PC-3 (cell line): ENCODE data around the gene CFL1. TPM values are rescaled to one million over a fixed set of nuclear protein-coding genes. Genes with fewer than 3 reads are reported as not detected.

Source experiments
- ATAC-seq: fragments of 200-7000 bp; cut with Tn5 transposase; 2 replicates; pipeline ENCODE4 v1.9.1; 2020; ENCODE audit warnings: mild to moderate bottlenecking, moderate library complexity
- BruUV-seq: library from RNA; stranded (reverse); fragments of 400-500 nt; replicated peaks from 2 replicates; lab custom pipeline; 2021; lab: Mats Ljungman, UMichigan
- CTCF ChIA-PET: fragments of 300-600 bp; sonication (Branson Sonifier 250); formaldehyde crosslinking; loops from one replicate; lab custom pipeline; 2022; ENCODE audit warnings: antibody characterized with exemption; lab: Charles Lee
- POLR2A ChIA-PET: fragments of 300-600 bp; sonication (Branson Sonifier 250); formaldehyde crosslinking; loops from one replicate; lab custom pipeline; 2022; ENCODE audit warnings: antibody characterized with exemption; ENCODE audit not compliant: unreplicated experiment; lab: Charles Lee
- DNase-seq: peaks from one replicate; pipeline ENCODE4 v3.0.0-alpha.2; 2015
- H2AFZ ChIP-seq: fragments of 300-600 bp; sonication (generic); 2 replicates; pipeline ENCODE4 v1.6.0; 2016; ENCODE audit warnings: antibody characterized with exemption, low read length
- H3F3A ChIP-seq: fragments of 300-600 bp; sonication (generic); one replicate; pipeline ENCODE4 v1.6.0; 2017; ENCODE audit warnings: antibody characterized with exemption, low read length, control low read depth, mild to moderate bottlenecking; ENCODE audit not compliant: unreplicated experiment
- H3K27ac ChIP-seq: fragments of 300-600 bp; sonication (generic); 2 replicates; pipeline ENCODE4 v1.5.1; 2016; ENCODE audit warnings: mild to moderate bottlenecking, low read length
- H3K27me3 ChIP-seq: fragments of 300-600 bp; sonication (generic); 2 replicates; pipeline ENCODE4 v1.6.1; 2016; ENCODE audit warnings: low read length, mixed read lengths
- H3K36me3 ChIP-seq: fragments of 300-600 bp; sonication (generic); 2 replicates; pipeline ENCODE4 v1.6.1; 2016; ENCODE audit warnings: low read depth, mixed run types, low read length, mixed read lengths
- H3K4me1 ChIP-seq: fragments of 300-600 bp; sonication (generic); 2 replicates; pipeline ENCODE4 v1.5.1; 2016; ENCODE audit warnings: low read length; ENCODE audit not compliant: insufficient read depth
- H3K4me2 ChIP-seq: fragments of 300-600 bp; sonication (generic); 2 replicates; pipeline ENCODE4 v1.6.0; 2016; ENCODE audit warnings: low read length
- H3K4me3 ChIP-seq: fragments of 300-600 bp; sonication (generic); 2 replicates; pipeline ENCODE4 v1.5.1; 2016; ENCODE audit warnings: mild to moderate bottlenecking, low read length, mixed read lengths
- H3K79me2 ChIP-seq: fragments of 300-600 bp; sonication (generic); 2 replicates; pipeline ENCODE4 v1.6.1; 2017; ENCODE audit warnings: low read length, mixed read lengths
- H3K9ac ChIP-seq: fragments of 300-600 bp; sonication (generic); 2 replicates; pipeline ENCODE4 v1.6.0; 2016; ENCODE audit warnings: mild to moderate bottlenecking, low read length
- H3K9me2 ChIP-seq: fragments of 300-600 bp; sonication (generic); replicated peaks from 2 replicates; pipeline ENCODE4 v1.6.1; 2016; ENCODE audit warnings: mixed run types, low read length, mixed read lengths
- H3K9me3 ChIP-seq: fragments of 300-600 bp; sonication (generic); 2 replicates; pipeline ENCODE4 v1.6.1; 2016; ENCODE audit warnings: low read length, mixed read lengths
- H4K20me1 ChIP-seq: fragments of 300-600 bp; sonication (generic); 2 replicates; pipeline ENCODE4 v1.6.1; 2016; ENCODE audit warnings: low read length, mixed read lengths
- CTCF ChIP-seq: fragments of 300-600 bp; sonication (generic); conservative IDR thresholded peaks from 2 replicates; pipeline ENCODE4 v1.5.1; 2017; ENCODE audit warnings: antibody characterized with exemption, low read depth, mild to moderate bottlenecking, low read length
- EZH2 ChIP-seq: fragments of 300-600 bp; sonication (generic); IDR thresholded peaks from one replicate; pipeline ENCODE4 v1.6.1; 2017; ENCODE audit warnings: antibody characterized with exemption, mild to moderate bottlenecking, low read length; ENCODE audit not compliant: unreplicated experiment
- EZH2phosphoT487 ChIP-seq: fragments of 300-600 bp; sonication (generic); IDR thresholded peaks from 2 replicates; pipeline ENCODE4 v1.6.1; 2018; ENCODE audit warnings: mild to moderate bottlenecking, antibody characterized with exemption, low read length, borderline replicate concordance
- intact Hi-C: fragments of 100-400 bp; cut with micrococcal nuclease; formaldehyde crosslinking; loops from 2 replicates; pipeline ENCODE4 v1.9.0; 2023
- total RNA-seq: library from RNA; depleted of rRNA; stranded (reverse); fragments of >200 nt; gene quantifications from 2 replicates; pipeline ENCODE4 v1.2.3, GENCODE V29; 2014

CFL1 gene
- total RNA-seq, 1 experiment from 2014 or later = 2,710 TPM

GRCh38 chr11:65866509-65867283 lies 8.7 kb upstream of the CFL1 start:
- Histone ChIP-seq H3K4me3 (no peak overlapping the region), H2AFZ (no peak overlapping the region), H3K27me3 (no peaks in the 10 kb centered on the region), H3K9ac (no peak overlapping the region), H3K4me1 (peaks cover 5% of the 10 kb centered on the region; the same call in 1 of the 2 replicates), H3K27ac (no peak overlapping the region), H3K9me3 (no peaks in the 10 kb centered on the region), H3K4me2 (no peak overlapping the region), H3K9me2 (no peaks in the 10 kb centered on the region), H3K79me2 (peaks cover 14% of the 10 kb centered on the region), H3F3A (no peaks in the 10 kb centered on the region), H3K36me3 (peaks cover 20% of the 10 kb centered on the region; the same call in 1 of the 2 replicates), H4K20me1 (no peaks in the 10 kb centered on the region)
- TF ChIP-seq EZH2phosphoT487 (no peak), EZH2 (no peak), CTCF (no peak)
- no TSS peak for BruUV-seq
- intact Hi-C loops = no loop called here
- ATAC-seq (no peak), DNase-seq (no peak)
- ChIA-PET POLR2A (no interaction called here), CTCF (no interaction called here)

DNA sequence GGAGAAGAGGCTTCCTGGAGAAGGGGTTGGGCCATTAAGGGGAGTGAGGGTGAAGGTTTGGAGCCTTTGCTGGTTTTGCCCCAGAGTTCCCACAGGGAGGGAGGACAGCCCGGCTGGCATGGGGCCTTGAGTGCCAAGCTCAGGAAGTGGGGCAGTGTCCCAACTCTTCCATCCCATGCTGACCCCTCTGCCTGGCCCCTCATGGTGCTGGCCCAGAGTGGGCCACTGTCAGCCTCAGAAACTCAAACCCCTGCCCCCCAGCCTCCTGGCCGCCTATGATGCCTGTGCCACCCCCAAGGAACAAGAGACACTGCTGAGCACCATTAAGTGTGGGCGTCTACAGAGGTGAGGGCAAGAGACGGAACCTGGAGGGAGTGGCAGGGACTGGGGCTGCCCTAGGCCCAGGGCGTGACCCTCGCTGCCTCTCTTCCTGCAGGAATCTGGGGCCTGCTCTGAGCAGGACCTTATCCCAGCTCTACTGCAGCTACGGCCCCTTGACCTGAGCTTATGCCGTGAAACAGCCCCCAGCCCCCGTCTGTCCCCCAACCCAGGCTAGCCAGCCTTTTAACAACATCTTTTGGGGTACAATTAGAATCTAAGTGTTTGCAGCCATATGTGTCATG lies 7.7 kb upstream of the CFL1 start:
- no peak for DNase-seq
- CTCF ChIA-PET = no interaction called here
- H3K79me2 ChIP-seq = peaks cover 24% of the 10 kb centered on the region

More for the DNA sequence above, 7.7 kb upstream of the CFL1 start:
- no peak for TF ChIP-seq EZH2
- TF ChIP-seq CTCF = no peak
- TF ChIP-seq EZH2phosphoT487 = no peak
- no peak for ATAC-seq
- Histone ChIP-seq H3K36me3 (peaks cover 20% of the 10 kb centered on the region; the same call in 1 of the 2 replicates), H3K4me3 (no peak overlapping the region), H3K9me2 (no peaks in the 10 kb centered on the region), H3K9me3 (no peaks in the 10 kb centered on the region), H3K27ac (no peak overlapping the region), H3K4me1 (peaks cover 9% of the 10 kb centered on the region; the same call in 1 of the 2 replicates), H3K9ac (no peak overlapping the region), H3F3A (no peaks in the 10 kb centered on the region), H3K27me3 (no peaks in the 10 kb centered on the region), H2AFZ (no peak overlapping the region), H3K4me2 (no peak overlapping the region), H4K20me1 (no peaks in the 10 kb centered on the region)
- POLR2A ChIA-PET = no interaction called here
- BruUV-seq = no TSS peak
- intact Hi-C loops = no loop called here
